ENCODE data around the gene KCNJ5.

DNA sequence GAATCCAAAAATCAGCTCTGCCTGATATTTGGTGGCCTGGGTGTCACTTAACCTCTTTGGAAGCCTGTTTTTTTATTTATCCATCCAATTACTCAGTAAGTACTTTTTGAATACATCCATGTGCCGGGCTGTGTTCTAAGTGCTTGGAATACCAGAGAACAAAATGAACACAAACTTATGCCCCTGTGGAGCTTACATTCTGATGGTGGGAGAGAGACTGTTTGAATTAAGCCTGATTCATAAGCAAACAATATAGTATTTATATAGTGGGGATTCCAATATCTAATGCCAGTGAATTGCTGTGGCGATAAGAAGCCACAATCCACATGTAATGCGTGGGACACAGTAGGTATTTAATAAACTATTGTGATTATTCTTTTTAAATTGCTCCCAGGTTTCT lies 19.4 kb downstream of the KCNJ5 start:
- TF ChIP-seq, protein P1, sequence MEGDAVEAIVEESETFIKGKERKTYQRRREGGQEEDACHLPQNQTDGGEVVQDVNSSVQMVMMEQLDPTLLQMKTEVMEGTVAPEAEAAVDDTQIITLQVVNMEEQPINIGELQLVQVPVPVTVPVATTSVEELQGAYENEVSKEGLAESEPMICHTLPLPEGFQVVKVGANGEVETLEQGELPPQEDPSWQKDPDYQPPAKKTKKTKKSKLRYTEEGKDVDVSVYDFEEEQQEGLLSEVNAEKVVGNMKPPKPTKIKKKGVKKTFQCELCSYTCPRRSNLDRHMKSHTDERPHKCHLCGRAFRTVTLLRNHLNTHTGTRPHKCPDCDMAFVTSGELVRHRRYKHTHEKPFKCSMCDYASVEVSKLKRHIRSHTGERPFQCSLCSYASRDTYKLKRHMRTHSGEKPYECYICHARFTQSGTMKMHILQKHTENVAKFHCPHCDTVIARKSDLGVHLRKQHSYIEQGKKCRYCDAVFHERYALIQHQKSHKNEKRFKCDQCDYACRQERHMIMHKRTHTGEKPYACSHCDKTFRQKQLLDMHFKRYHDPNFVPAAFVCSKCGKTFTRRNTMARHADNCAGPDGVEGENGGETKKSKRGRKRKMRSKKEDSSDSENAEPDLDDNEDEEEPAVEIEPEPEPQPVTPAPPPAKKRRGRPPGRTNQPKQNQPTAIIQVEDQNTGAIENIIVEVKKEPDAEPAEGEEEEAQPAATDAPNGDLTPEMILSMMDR (conservative IDR thresholded peaks at IDR 0.05): no peak
- TF ChIP-seq ZFX (IDR thresholded peaks at IDR 0.05): no peak

Data from C4-2B (cell line).